Embryonic facial prominence (tissue), 1 donor: ENCODE data around the gene PCGF3.
"Not testable (repeated sequence)": the region's sequence is repeated elsewhere in the genome, so short reads cannot be mapped to it uniquely, and the experiment has no call there.

Source experiments
- DNase-seq: peaks from one replicate; pipeline ENCODE4 v3.0.0-alpha.2; 2016; ENCODE audit errors: extremely low spot score

The PCGF3 gene

GRCh38 chr4:667545-667925 lies 38.1 kb upstream of the PCGF3 start:
- DNase-seq = no peak

- DNase-seq = not testable (repeated sequence)
Measured at GRCh38 chr4:668219-668618, 37.4 kb upstream of the PCGF3 start.

- not testable (repeated sequence) for DNase-seq
Measured at GRCh38 chr4:669806-670559, 35.6 kb upstream of the PCGF3 start.

- DNase-seq = no peak
Measured at GRCh38 chr4:671769-672168, 33.9 kb upstream of the PCGF3 start.

- DNase-seq = no peak
Measured at GRCh38 chr4:673349-674091, 32.1 kb upstream of the PCGF3 start.

- DNase-seq = peak; percentile 91
Measured at GRCh38 chr4:674172-675035, 31.2 kb upstream of the PCGF3 start, which contains the start of the genes ATP5ME and MYL5. Gene ATP5ME (minus strand): TSS chr4:674276. CDS start chr4:674247, 29 bp downstream. Gene MYL5 (plus strand): TSS chr4:674542. CDS start chr4:678027, 3,485 bp downstream.

- no peak for DNase-seq
Measured at GRCh38 chr4:675036-675882, 30.4 kb upstream of the PCGF3 start.

- DNase-seq = no peak
Measured at GRCh38 chr4:675980-676870, 29.4 kb upstream of the PCGF3 start.

- no peak for DNase-seq
Measured at GRCh38 chr4:676871-677235, 28.8 kb upstream of the PCGF3 start.

GRCh38 chr4:677431-678293 lies 28.0 kb upstream of the PCGF3 start:
- no peak for DNase-seq

- no peak for DNase-seq
Measured at GRCh38 chr4:678331-679103, 27.1 kb upstream of the PCGF3 start.

GRCh38 chr4:679104-679481 lies 26.5 kb upstream of the PCGF3 start:
- no peak for DNase-seq

- DNase-seq = no peak
Measured at GRCh38 chr4:679629-680028, 26.0 kb upstream of the PCGF3 start.

GRCh38 chr4:680091-680490 lies 25.5 kb upstream of the PCGF3 start:
- no peak for DNase-seq

- DNase-seq = no peak
Measured at GRCh38 chr4:680551-680927, 25.1 kb upstream of the PCGF3 start.

GRCh38 chr4:680928-681645 lies 24.5 kb upstream of the PCGF3 start:
- no peak for DNase-seq

GRCh38 chr4:681736-682451 lies 23.7 kb upstream of the PCGF3 start:
- DNase-seq = no peak
